ENCODE data around the gene ZPBP2.

DNA sequence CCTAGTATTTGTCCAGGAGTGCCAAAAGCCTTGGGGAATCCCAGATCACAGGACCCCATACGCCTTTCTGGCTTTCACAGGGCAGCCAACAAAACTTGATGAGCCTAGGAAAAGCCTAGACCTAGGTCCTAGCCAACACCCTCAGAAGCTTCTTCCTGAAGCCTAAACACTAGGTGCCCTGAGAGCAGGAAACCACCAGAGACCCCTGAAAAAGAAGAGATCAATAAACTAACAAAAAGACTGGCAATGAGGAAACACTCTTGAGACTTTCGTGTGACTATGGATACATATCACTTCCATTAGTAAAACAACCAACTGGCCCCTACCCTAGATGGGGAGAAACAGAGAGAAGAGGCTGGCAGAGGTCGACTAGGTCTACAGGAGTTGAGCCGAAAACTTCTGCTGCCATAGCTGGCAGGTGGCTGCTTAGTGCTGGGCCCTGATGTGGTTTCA is 58.2 kb downstream of the ZPBP2 start:
- no peak for TF ChIP-seq CTCF (conservative IDR thresholded peaks at IDR 0.05 in 1 of 2, IDR thresholded peaks at IDR 0.05 in 1 of 2; ENCODE audit: low read depth in 1 of 2, low read length in 2 of 2)
- no peak for TF ChIP-seq EZH2 (IDR thresholded peaks at IDR 0.05; ENCODE audit: low read length, missing control alignments)

Measured in fibroblast of lung (primary cell).